ENCODE data around the gene ARL3.

Gene ARL3

DNA sequence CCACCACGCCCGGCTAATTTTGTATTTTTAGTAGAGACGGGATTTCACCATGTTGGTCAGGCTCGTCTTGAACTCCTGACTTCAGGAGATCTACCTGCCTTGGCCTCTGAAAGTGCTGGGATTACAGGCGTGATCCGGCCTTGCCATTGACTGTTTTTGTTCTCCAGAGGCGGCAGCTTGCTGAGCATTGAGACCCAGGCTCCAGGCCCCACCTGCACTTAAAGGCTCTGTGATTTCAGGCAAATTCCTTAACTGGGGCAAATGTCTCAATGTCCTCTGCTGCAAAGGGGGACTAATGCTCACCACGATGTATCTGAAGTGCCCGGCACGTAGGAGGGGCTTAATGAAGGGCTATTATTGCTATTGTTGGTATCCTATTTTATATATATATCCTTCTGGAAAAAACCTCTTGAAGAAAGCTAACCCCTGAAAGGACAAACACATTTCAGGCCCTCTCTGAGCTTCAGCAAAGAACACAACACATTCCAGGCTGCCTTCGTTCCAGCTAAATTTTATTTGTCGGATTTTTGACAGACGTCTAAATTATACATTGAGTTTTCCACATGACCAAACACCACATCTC is 40.9 kb downstream of the ARL3 start:
- Histone ChIP-seq H4K20me1 (ENCODE audit: low read depth, low read length) (no peaks in the 10 kb centered on the region), H2AFZ (ENCODE audit: low read depth, low read length, severe bottlenecking) (no peak overlapping the region), H3K9ac (ENCODE audit: low read length) (no peak overlapping the region), H3K27ac (ENCODE audit: low read depth, low read length) (no peak overlapping the region), H3K9me2 (replicated peaks; ENCODE audit: insufficient read depth, low read length) (no peaks in the 10 kb centered on the region), H3K36me3 (ENCODE audit: low read length) (no peaks in the 10 kb centered on the region), H3F3A (ENCODE audit: insufficient read depth) (no peaks in the 10 kb centered on the region), H3K9me3 (ENCODE audit: insufficient read depth, low read length) (no peaks in the 10 kb centered on the region), H3K27me3 (ENCODE audit: low read length) (no peaks in the 10 kb centered on the region), H3K79me2 (ENCODE audit: insufficient read depth, low read length) (no peaks in the 10 kb centered on the region), H3K4me3 (ENCODE audit: insufficient read depth, low read length, poor library complexity, severe bottlenecking) (no peak overlapping the region), H3K4me2 (ENCODE audit: low read depth, low read length, poor library complexity, severe bottlenecking) (no peak overlapping the region)
- TF ChIP-seq, protein P1, sequence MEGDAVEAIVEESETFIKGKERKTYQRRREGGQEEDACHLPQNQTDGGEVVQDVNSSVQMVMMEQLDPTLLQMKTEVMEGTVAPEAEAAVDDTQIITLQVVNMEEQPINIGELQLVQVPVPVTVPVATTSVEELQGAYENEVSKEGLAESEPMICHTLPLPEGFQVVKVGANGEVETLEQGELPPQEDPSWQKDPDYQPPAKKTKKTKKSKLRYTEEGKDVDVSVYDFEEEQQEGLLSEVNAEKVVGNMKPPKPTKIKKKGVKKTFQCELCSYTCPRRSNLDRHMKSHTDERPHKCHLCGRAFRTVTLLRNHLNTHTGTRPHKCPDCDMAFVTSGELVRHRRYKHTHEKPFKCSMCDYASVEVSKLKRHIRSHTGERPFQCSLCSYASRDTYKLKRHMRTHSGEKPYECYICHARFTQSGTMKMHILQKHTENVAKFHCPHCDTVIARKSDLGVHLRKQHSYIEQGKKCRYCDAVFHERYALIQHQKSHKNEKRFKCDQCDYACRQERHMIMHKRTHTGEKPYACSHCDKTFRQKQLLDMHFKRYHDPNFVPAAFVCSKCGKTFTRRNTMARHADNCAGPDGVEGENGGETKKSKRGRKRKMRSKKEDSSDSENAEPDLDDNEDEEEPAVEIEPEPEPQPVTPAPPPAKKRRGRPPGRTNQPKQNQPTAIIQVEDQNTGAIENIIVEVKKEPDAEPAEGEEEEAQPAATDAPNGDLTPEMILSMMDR (IDR thresholded peaks at IDR 0.05; ENCODE audit: insufficient read depth, low read length, poor library complexity, severe bottlenecking): no peak
- no peak for TF ChIP-seq EZH2phosphoT487 (conservative IDR thresholded peaks at IDR 0.05; ENCODE audit: low read length)

- Histone ChIP-seq H3F3A (ENCODE audit: insufficient read depth) (no peaks in the 10 kb centered on the region), H4K20me1 (ENCODE audit: low read depth, low read length) (no peaks in the 10 kb centered on the region), H2AFZ (ENCODE audit: low read depth, low read length, severe bottlenecking) (no peak overlapping the region), H3K9me3 (ENCODE audit: insufficient read depth, low read length) (no peaks in the 10 kb centered on the region), H3K79me2 (ENCODE audit: insufficient read depth, low read length) (no peaks in the 10 kb centered on the region), H3K4me2 (ENCODE audit: low read depth, low read length, poor library complexity, severe bottlenecking) (no peak overlapping the region), H3K4me3 (ENCODE audit: insufficient read depth, low read length, poor library complexity, severe bottlenecking) (no peak overlapping the region), H3K9me2 (replicated peaks; ENCODE audit: insufficient read depth, low read length) (no peaks in the 10 kb centered on the region), H3K36me3 (ENCODE audit: low read length) (no peaks in the 10 kb centered on the region), H3K27me3 (ENCODE audit: low read length) (no peaks in the 10 kb centered on the region), H3K27ac (ENCODE audit: low read depth, low read length) (no peak overlapping the region), H3K9ac (ENCODE audit: low read length) (no peak overlapping the region)
- TF ChIP-seq, protein P1 (IDR thresholded peaks at IDR 0.05; ENCODE audit: insufficient read depth, low read length, poor library complexity, severe bottlenecking): no peak
Observed at GRCh38 chr10:102670871-102671434, 43.2 kb downstream of the ARL3 start.

GRCh38 chr10:102670065-102670670 is 44.0 kb downstream of the ARL3 start:
- Histone ChIP-seq H4K20me1 (ENCODE audit: low read depth, low read length) (no peaks in the 10 kb centered on the region), H3K9me3 (ENCODE audit: insufficient read depth, low read length) (no peaks in the 10 kb centered on the region), H3F3A (ENCODE audit: insufficient read depth) (no peaks in the 10 kb centered on the region), H3K36me3 (ENCODE audit: low read length) (no peaks in the 10 kb centered on the region), H3K27ac (ENCODE audit: low read depth, low read length) (no peak overlapping the region), H3K27me3 (ENCODE audit: low read length) (no peaks in the 10 kb centered on the region), H3K4me3 (ENCODE audit: insufficient read depth, low read length, poor library complexity, severe bottlenecking) (no peak overlapping the region), H3K9me2 (replicated peaks; ENCODE audit: insufficient read depth, low read length) (no peaks in the 10 kb centered on the region), H3K4me2 (ENCODE audit: low read depth, low read length, poor library complexity, severe bottlenecking) (no peak overlapping the region), H2AFZ (ENCODE audit: low read depth, low read length, severe bottlenecking) (no peak overlapping the region), H3K79me2 (ENCODE audit: insufficient read depth, low read length) (no peaks in the 10 kb centered on the region), H3K9ac (ENCODE audit: low read length) (no peak overlapping the region)
- TF ChIP-seq, protein P1 (IDR thresholded peaks at IDR 0.05; ENCODE audit: insufficient read depth, low read length, poor library complexity, severe bottlenecking): no peak
- no peak for TF ChIP-seq EZH2phosphoT487 (conservative IDR thresholded peaks at IDR 0.05; ENCODE audit: low read length)

Measured in SU-DHL-6 (cell line).